Heart left ventricle (tissue), 13 donors: Measurements from ENCODE around the gene FUZ.
A peak's percentile ranks its signal among the peaks of the same experiment; 100 is the strongest.

Experiments
- POLR2A ChIP-seq, 2 donors: fragments of 450-650 bp; IDR thresholded peaks; one replicate each; pipeline ENCODE4 v1.6.1; 2017; ENCODE audit warnings: antibody characterized with exemption in 2 of 2, mild to moderate bottlenecking in 2 of 2, moderate library complexity in 2 of 2
- TF ChIP-seq, protein P1 (sequence below), 12 donors: fragments of 200-600 bp; sonication (generic) in 4 of 12; IDR thresholded peaks; one replicate each; pipeline versions ENCODE4 v1.5.0 to v1.8.0; 2018 to 2022; ENCODE audit warnings: antibody characterized with exemption in 12 of 12, mild to moderate bottlenecking in 5 of 12
- donor health status: ischemic (EF 13 %, LVEDD 7.1; RV severe dilation, severe dysfunction).
- donor health status: DM: no; HTN: yes; CAD: no.
- donor health status: DM: no; HTN: no; CAD: no.
- donor health status: ischemic (EF 25% LVEDD 6.9; RV normal size, moderate dysfunction).
- donor health status: ischemic (EF 25% LVEDD 5.7; RV mildly dilated, moderate dysfunction).
- donor health status: ischemic (EF 35%, LVEDD 5.7; RV mildly dilated, moderate dysfunction).
- donor health status: nonischemic (EF 11% LVEDD 7.7; RV severe dilation, severe dysfunction).
- donor health status: DM: yes; HTN: yes; CAD: no.
- donor health status: PGD.
- donor health status: ischemic (EF 29% LVEDD 5.4; RV normal size, mild dysfunction).
- donor health status: nonischemic (EF 23%, LVEDD 6.1; RV moderate dilation, normal function).

- TF ChIP-seq, protein P1, sequence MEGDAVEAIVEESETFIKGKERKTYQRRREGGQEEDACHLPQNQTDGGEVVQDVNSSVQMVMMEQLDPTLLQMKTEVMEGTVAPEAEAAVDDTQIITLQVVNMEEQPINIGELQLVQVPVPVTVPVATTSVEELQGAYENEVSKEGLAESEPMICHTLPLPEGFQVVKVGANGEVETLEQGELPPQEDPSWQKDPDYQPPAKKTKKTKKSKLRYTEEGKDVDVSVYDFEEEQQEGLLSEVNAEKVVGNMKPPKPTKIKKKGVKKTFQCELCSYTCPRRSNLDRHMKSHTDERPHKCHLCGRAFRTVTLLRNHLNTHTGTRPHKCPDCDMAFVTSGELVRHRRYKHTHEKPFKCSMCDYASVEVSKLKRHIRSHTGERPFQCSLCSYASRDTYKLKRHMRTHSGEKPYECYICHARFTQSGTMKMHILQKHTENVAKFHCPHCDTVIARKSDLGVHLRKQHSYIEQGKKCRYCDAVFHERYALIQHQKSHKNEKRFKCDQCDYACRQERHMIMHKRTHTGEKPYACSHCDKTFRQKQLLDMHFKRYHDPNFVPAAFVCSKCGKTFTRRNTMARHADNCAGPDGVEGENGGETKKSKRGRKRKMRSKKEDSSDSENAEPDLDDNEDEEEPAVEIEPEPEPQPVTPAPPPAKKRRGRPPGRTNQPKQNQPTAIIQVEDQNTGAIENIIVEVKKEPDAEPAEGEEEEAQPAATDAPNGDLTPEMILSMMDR (IDR thresholded peaks at IDR 0.05), result peak in 6 of 12 donors; percentile 11 to 54 (median 34)
- TF ChIP-seq POLR2A (IDR thresholded peaks at IDR 0.05), result no peak
Observed at GRCh38 chr19:49809160-49809940, 3.7 kb downstream of the FUZ start.
